H1 (cell line): ENCODE measurements around the gene RAB11FIP5. TPM values are rescaled to one million over a fixed set of nuclear protein-coding genes. Genes with fewer than 3 reads are reported as not detected.

Source experiments
- KDM5A ChIP-seq: fragments of 200-600 bp; IDR thresholded peaks from 2 replicates; pipeline ENCODE4 v1.7.1; 2012; ENCODE audit warnings: mild to moderate bottlenecking, low read length, inconsistent platforms, mixed read lengths
- polyA plus RNA-seq, 7 experiments: library from polyadenylated mRNA; depleted of rRNA in 3 of 7; stranded (reverse) in 5 of 7; unstranded in 2 of 7; fragments of >200 nt in 5 of 7; fragments of 200-250 nt in 2 of 7; gene quantifications; 1 replicate in 5 of 7; 2 replicates in 1 of 7; 4 replicates in 1 of 7; pipeline versions ENCODE4 v1.2.1 to v1.2.3, GENCODE V29; 2011 to 2013; ENCODE audit warnings: missing spikeins in 2 of 7, mixed read lengths in 2 of 7
- total RNA-seq: library from RNA; stranded (reverse); fragmentation: NEBNext Ultra II Directional; extraction: Animal tissue kit (Norgen Biotek cat#: 25700); gene quantifications from 2 replicates; pipeline ENCODE4 v1.2.1, GENCODE V29; 2021

Gene RAB11FIP5
- total and polyA plus RNA-seq, 2 of the 8 experiments (the other 6 are each of a cell fraction or from before 2014, with no cell fraction given) = 6.3 to 17.0 TPM

DNA sequence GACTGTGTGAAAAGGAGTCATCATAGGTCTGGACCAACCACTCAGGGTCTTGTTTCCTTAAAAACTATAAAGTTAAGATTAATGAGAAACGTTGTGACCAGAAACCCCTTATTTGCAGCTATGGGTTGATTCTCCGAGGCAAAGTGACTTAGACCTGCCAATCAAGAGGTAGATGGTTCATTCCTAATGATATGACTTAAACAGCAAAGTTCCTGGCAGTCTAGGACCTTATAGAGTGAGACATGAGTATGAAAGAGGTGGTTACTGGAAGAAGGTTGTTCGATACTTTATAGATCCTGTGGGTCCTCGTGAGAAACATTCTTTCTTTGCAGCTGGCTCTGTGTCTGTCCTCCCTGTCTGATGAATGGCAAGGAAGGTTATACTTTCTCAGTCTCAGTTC is 49.3 kb downstream of the RAB11FIP5 start (continued):
- no peak for TF ChIP-seq KDM5A
